Neural progenitor cell (in vitro differentiated cells): Measurements from ENCODE around the gene PRKCE.

Source experiments
- CTCF ChIP-seq: fragments of 200-600 bp; sonication (generic); IDR thresholded peaks from 2 replicates; pipeline ENCODE4 v1.5.1; 2017; ENCODE audit warnings: antibody characterized with exemption, mild to moderate bottlenecking
- EZH2 ChIP-seq: fragments of 200-600 bp; sonication (generic); IDR thresholded peaks from 2 replicates; pipeline ENCODE4 v1.6.1; 2017; ENCODE audit warnings: antibody characterized with exemption, mild to moderate bottlenecking, moderate library complexity
- EZH2phosphoT487 ChIP-seq: fragments of 200-600 bp; sonication (generic); IDR thresholded peaks from 2 replicates; pipeline ENCODE4 v1.6.1; 2017; ENCODE audit warnings: antibody characterized with exemption

- no peak for TF ChIP-seq CTCF
- no peak for TF ChIP-seq EZH2
- no peak for TF ChIP-seq EZH2phosphoT487
Observed at GRCh38 chr2:45941531-45942236, 290.2 kb downstream of the PRKCE start.
